CD4-positive, alpha-beta T cell treated with Interleukin-17A for 1 hour (primary cell): ENCODE measurements around the gene MDK.
A peak's percentile ranks its signal among the peaks of the same experiment; 100 is the strongest.

Experiments used
- DNase-seq: peaks from one replicate; pipeline ENCODE4 v3.0.0-alpha.2; 2020

The MDK gene

DNA sequence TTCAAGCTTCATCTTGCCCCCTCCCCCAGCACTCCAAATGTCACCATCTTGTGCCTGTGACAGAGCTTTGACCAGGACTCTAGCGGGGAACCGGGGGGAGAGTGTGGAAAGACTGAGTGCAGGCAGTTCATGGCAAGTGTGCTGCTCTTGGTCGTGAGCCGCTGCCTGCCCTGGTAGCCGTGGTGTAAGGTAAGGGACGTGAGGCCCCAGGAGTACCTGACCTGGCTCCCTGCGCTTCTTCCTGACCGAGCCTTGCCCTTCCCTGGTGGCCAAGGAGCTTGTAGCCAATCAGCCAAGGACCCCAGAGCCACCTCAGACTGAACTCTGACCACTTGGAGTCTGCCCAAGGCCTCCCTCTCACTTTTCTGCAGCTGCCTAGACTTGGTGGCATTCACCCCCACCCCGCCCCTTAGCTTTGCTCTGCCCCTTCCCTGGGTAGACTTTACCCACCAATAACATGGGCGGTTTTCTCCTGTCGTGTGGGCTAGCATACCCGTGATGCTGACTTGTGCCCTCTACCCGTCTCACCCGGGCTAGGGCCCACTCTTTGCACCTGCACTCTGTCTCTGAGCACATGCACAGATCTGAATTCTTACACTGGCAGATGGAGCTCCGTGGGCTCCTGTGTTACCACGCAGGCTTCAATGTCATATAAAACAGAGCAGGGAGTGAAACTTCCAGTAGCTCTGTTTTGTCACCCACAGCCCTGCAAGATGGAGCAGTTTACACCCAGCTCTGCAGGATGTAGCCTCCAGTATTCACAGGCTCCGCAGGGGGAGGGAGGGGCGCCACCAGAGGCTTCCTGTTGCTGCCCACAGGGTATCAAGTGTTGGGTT, 32.7 kb upstream of the MDK start:
- peak; percentile 76 for DNase-seq

- DNase-seq: no peak
These were observed 30.8 kb upstream of the MDK start for GRCh38 chr11:46350695-46351094.

DNA sequence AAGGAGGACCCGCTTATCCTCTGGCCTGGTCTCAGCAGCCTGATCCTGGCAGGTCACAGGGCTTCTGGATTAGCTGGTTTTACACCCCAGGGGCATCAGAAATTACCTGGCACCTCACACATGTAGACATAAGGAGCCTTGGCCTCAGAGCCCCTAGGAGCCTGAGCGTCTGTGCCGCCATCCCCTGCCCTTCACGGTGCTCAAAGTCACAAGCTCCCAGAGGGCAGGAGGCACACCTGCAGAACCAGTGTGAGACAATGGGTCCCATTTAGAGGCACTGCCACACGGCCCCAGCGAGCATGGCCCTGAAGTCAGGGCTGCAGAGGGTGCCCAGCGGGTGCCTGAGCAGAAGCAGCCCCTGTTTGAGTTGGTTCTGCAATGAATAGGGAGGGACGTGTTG, 30.3 kb upstream of the MDK start:
- no peak for DNase-seq

- DNase-seq: no peak
These were observed 29.9 kb upstream of the MDK start for GRCh38 chr11:46351606-46352005.

DNA sequence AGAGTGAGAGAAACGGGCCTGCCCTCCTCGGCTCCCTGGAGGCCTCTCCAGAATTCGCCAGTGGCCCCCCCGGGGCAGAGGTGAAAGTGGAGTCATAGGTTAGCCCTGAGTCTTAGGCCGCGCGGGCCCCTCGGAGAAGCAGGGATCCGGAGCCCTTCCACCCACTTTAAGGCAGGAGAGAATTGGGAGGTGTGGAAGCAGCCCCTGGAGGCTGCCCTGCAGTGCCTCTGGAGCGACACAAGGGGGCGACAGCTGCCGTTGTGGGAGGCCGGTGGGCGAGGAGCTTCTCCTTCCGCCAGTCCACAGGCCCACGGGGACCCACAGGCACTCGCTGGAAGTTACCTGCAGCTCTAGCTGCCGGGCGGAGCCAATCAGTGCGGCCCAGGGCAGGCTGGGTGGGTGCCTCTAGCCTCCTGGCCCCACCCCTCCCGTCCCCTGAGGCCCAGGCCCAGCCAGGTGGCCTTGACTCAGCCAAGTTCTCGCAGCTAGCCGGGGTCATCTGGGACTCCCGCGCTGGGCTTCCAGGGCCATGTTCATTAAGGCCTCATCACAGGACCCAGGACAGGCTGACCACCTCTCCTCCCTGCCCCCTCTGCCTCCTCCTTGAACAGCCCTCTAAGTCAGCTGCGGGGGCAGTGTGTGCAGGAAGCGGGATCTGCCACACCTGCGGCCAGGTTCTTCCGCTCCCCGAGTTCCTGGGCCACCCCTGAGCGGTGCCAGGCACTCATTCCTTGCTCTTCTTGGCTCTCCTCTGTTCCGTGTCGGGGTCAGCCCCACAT, 29.2 kb upstream of the MDK start:
- DNase-seq: peak; percentile 89

GRCh38 chr11:46353698-46354097, 27.8 kb upstream of the MDK start:
- DNase-seq: no peak

DNA sequence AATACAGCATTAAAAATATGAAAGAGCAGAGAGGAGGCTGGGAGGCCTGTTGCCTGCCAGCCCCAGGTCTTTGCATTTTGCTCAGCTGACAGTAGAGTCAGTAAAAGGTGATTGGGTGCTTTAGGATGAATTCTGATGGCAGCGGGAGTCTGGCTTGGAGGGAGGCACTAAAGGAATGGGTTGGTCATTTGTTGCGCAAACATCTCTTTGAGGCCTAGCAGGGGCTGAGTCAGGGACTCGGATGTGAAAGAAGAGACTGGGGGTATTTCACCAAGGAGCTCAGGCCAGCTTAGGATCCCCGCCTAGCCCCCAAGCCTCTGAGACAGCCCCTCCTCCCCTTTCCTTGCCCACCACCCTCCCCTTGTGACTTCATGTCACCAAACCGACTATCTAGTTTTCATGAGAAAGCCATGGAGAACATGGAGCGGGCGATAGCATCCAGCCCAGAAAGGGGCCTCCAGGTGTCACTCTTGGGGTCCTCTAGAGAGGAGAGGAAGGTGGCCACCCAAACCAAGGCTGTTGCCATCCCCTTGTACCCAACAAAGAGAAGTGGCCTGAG, 24.5 kb upstream of the MDK start:
- no peak for DNase-seq

DNA sequence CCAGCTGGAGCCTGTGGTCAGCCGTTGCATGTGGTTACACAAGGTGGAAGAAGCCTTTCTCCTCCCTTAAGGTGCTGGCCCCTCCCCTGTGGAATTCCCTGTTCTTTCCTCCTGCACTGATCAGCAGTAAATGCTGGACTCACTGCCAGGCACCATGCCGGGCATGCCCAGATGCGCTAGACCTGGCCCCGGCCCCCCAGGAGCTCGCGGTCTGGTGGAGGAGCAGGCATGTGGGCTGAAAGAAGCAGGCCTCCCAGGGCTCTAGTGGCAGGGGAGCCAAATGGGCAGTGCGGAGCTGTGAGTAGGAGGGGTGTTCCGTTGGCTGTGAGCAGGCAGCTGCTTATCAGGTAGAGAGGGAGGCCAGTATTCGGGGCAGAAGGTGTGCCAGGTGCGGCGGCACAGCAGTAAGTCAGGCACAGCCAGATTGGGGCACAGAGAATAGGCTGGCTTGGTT, 24.0 kb upstream of the MDK start:
- no peak for DNase-seq

GRCh38 chr11:46359953-46360352, 21.5 kb upstream of the MDK start:
- no peak for DNase-seq

GRCh38 chr11:46360878-46361277, 20.6 kb upstream of the MDK start:
- no peak for DNase-seq

GRCh38 chr11:46361283-46362155, 19.9 kb upstream of the MDK start:
- peak; percentile 64 for DNase-seq

DNA sequence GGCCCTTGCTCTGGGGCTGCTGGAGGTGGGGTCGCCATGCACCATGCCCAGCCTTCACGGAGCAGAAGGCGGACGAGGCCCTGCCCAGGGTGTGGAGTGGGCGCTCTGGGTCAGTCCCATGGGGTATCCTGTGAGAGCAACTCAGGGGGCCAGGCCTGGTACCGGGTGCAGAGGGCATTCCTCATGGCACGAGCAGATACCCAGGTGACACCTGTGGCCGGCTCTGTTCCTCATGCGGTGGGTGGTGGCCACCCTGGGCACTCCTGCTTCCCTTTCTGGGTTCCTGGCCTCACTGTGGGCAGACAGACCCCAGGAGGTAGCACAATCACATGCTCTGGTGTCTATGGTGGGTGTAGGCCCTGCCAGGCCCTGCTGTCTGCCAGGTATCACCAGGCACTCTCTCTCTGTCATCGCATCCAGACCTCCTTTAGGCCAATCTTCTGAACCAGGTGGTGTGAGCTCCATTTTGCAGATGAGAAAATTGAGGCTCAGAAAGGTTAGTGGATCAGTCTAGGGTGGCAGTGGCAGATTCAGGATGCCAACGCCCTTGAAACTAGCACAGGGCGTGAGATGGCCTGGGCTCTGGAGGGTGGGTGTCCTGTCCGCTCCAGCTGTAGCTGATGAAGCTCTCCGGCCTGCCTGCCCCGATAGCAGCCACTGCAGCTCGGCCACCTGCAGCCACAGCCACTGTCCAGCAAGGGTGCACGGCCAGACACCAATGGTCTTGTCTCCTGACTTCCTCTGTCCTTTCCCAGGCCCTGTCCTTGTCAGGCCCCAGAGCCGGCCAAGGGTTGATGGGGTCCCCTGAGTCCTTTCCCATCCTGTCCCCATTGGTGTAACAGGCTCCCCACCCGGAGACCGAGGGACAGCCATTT, 19.1 kb upstream of the MDK start:
- no peak for DNase-seq

DNA sequence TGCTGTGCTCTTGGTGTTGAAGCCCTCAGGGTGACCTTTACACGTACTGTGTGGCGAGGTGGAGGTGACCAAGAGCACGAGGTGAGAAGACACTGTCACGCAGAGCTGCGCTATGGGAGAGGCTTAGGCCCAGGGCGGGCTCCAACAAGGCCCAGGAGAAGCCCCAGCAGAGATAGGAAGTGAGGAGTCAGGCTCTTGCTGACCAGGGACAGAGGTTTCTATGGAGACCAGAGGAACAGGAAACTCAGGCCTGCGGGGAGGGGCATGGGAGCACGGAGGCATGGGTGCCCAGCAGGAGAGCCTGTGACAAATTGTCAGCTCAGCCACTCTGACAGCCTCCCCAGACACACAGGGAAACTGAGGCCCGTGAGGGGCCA, 18.4 kb upstream of the MDK start:
- no peak for DNase-seq

DNA sequence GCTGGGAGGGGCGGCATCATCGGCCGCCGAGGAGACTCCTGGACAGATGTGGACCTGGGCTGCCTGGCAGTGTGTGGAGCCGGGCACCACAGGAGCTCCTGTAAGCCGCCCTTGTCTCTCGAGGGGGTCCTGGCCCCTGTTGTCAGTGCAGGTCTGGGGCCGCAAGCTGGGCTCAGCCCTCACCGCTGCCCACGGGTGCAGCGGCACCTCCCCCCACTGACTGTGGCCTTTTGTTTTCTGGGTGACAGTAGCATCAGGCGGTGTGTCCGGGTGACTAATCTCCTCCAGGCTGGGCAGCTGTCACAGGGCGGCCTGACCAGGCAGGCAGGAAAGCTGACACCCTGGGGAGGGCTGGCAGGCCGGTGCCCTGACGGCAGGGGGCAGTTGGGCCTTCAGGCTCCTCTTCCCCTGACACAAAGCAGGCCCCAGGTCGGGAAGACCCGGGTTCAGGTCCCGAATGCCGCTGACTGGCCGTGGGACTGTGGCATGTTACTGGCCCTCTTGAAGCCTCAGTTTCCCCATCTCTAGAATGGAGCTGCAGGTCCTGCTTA, 17.9 kb upstream of the MDK start:
- no peak for DNase-seq

DNA sequence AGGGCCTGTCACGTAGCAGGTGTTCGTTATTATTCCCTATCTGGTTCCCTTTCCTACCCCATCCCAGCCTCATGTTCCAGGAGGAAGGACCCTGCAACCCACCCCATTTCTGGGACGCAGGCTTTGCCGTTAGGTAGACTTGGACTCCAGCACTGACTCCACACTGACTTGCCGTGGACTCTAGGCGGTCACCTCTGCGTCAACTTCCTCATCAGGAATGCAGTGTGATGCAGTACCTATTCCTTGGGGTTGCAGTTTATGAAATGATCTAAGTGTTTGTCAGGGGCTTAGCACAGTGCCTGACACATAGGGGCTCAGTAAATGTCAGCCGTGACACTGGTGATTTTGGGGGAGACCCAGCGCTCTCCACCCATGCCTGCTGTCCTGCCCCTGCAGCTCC, 17.4 kb upstream of the MDK start:
- DNase-seq: no peak

GRCh38 chr11:46364791-46365190, 16.7 kb upstream of the MDK start:
- no peak for DNase-seq

DNA sequence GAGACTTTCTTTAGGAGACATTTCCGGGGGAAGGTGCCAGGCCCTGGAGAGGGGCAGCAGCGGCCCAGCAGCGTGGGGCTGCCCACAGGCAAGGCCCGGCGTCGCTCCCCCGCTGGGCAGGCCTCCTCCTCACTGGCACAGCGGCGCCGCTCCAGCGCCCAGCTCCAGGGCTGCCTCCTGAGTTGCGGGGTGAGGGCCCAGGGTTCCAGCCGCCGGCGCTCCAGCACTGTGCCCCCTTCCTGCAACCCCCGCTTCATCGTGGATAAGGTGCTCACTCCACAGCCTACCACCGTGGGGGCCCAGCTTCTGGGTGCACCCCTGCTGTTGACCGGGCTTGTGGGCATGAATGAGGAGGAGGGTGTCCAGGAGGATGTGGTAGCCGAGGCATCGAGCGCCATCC, 15.2 kb upstream of the MDK start:
- DNase-seq: no peak

DNA sequence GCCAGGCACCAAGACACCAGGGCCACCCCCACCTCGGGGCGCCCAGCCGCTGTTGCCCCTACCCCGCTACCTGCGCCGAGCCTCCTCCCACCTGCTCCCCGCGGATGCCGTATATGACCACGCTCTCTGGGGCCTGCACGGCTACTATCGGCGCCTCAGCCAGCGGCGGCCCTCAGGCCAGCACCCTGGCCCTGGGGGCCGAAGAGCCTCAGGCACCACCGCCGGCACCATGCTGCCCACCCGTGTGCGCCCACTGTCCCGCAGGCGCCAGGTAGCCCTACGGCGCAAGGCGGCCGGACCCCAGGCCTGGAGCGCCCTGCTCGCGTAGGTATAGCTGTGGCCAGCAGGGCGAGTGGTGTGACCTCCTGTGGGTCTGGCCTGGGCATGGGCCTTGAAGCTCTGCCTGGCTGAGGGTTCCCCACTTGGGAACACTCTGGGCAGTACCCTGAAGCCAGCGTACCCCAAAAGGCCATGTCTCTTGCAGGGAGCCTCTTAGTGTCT, 14.8 kb upstream of the MDK start:
- DNase-seq: no peak

DNA sequence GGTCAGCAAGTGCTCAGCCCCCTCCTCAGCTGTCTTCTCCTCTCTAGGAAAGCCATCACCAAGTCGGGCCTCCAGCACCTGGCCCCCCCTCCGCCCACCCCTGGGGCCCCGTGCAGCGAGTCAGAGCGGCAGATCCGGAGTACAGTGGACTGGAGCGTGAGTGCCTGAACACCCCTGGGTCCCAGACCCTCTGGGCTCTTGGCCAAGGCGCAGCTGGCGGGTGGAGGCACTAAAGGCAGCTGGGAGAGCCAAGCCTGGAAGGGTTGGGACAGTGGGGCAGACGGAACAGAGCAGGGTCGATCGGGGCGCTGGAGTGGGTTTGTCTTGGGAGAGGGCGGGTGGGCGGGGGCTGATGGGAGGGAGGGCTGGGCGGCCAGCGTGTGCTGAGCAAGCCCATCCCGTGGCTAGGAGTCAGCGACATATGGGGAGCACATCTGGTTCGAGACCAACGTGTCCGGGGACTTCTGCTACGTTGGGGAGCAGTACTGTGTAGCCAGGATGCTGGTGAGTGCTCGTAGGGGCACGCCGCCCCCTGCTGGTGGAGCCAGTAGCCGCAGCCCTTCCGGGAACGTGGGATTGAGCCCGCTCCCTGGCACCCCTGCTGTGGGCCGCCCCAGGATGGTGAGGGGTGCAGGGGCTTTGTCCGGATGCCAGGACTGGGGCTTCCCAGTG, 14.1 kb upstream of the MDK start:
- peak; percentile 82 for DNase-seq

GRCh38 chr11:46367916-46368267, 13.6 kb upstream of the MDK start:
- DNase-seq: no peak
